Fibroblast of lung (primary cell): ENCODE results near the gene MYLK. TPM values are rescaled to one million over a fixed set of nuclear protein-coding genes. Genes with fewer than 3 reads are reported as not detected.
A peak's percentile ranks its signal among the peaks of the same experiment; 100 is the strongest.

Source experiments
- DNase-seq, 2 donors: peaks; one replicate each; pipeline versions ENCODE4 v3.0.0 to v3.0.0-alpha.2; 2010; ENCODE audit warnings: low read depth in 2 of 2
- H2AFZ ChIP-seq: 2 replicates; pipeline ENCODE4 v1.5.1; 2012; ENCODE audit warnings: low read length, control low read depth, inconsistent platforms
- H3K27ac ChIP-seq: 2 replicates; pipeline ENCODE4 v1.5.1; 2011; ENCODE audit warnings: low read length, control low read depth; ENCODE audit not compliant: insufficient read depth
- H3K27me3 ChIP-seq: 2 replicates; pipeline ENCODE4 v1.5.1; 2011; ENCODE audit warnings: mild to moderate bottlenecking, low read length; ENCODE audit not compliant: control insufficient read depth, insufficient read depth
- H3K36me3 ChIP-seq: 2 replicates; pipeline ENCODE4 v1.5.1; 2011; ENCODE audit warnings: low read length; ENCODE audit not compliant: control insufficient read depth, insufficient read depth
- H3K4me1 ChIP-seq: 2 replicates; pipeline ENCODE4 v1.5.1; 2011; ENCODE audit warnings: low read length; ENCODE audit not compliant: control insufficient read depth, insufficient read depth; ENCODE audit errors: extremely low read depth
- H3K4me2 ChIP-seq: 2 replicates; pipeline ENCODE4 v1.5.1; 2011; ENCODE audit warnings: low read length, control low read depth; ENCODE audit not compliant: insufficient read depth; ENCODE audit errors: extremely low read depth
- H3K4me3 ChIP-seq, 4 experiments: fragments of 200-600 bp in 1 of 4; sonication (generic) in 1 of 4; replicated peaks in 1 of 4; 2 replicates each; pipeline ENCODE4 v1.5.1; 2011 to 2016; ENCODE audit warnings: low read length in 4 of 4, low read depth in 3 of 4, mild to moderate bottlenecking in 3 of 4, control low read depth in 2 of 4, inconsistent platforms in 1 of 4, mixed read lengths in 1 of 4; ENCODE audit not compliant: insufficient read depth in 1 of 4; ENCODE audit errors: control extremely low read depth in 1 of 4
- H3K79me2 ChIP-seq: 2 replicates; pipeline ENCODE4 v1.5.1; 2012; ENCODE audit warnings: mild to moderate bottlenecking, low read length, inconsistent platforms; ENCODE audit not compliant: control insufficient read depth, insufficient read depth
- H3K9ac ChIP-seq: 2 replicates; pipeline ENCODE4 v1.5.1; 2011; ENCODE audit warnings: mild to moderate bottlenecking, low read length, control low read depth; ENCODE audit not compliant: insufficient read depth
- H3K9me3 ChIP-seq: 2 replicates; pipeline ENCODE4 v1.5.1; 2012; ENCODE audit warnings: low read depth, low read length; ENCODE audit not compliant: control insufficient read depth, insufficient read depth
- H4K20me1 ChIP-seq: 2 replicates; pipeline ENCODE4 v1.5.1; 2011; ENCODE audit warnings: low read length; ENCODE audit not compliant: control insufficient read depth, insufficient read depth; ENCODE audit errors: extremely low read depth
- CTCF ChIP-seq, 2 donors: IDR thresholded peaks in 1 of 2; conservative IDR thresholded peaks in 1 of 2; 1 replicate in 1 of 2; 2 replicates in 1 of 2; pipeline ENCODE4 v1.5.1; 2011 to 2012; ENCODE audit warnings: low read length in 2 of 2, control low read depth in 1 of 2, inconsistent platforms in 1 of 2, low read depth in 1 of 2, mild to moderate bottlenecking in 1 of 2
- EZH2 ChIP-seq: IDR thresholded peaks from 2 replicates; pipeline ENCODE4 v1.5.1; 2012; ENCODE audit warnings: low read length, control low read depth, mild to moderate bottlenecking; ENCODE audit errors: missing control alignments
- polyA plus RNA-seq, 2 donors: library from polyadenylated mRNA; depleted of rRNA in 1 of 2; stranded (reverse) in 1 of 2; unstranded in 1 of 2; fragments of >200 nt; gene quantifications; 2 replicates each; pipeline ENCODE4 v1.2.1, GENCODE V29; 2011 to 2012; ENCODE audit warnings: missing spikeins in 1 of 2
- total RNA-seq: library from RNA; depleted of rRNA; stranded (reverse); fragments of >200 nt; gene quantifications from 2 replicates; pipeline ENCODE4 v1.2.1, GENCODE V29; 2014

The MYLK gene
- total and polyA plus RNA-seq, 2 donors (not counting 1 experiment from before 2014, with no cell fraction given): 918 to 941 TPM

- DNase-seq: peak in 1 of 2 donors; percentile 49
- H3K4me1 ChIP-seq: peaks cover 52% of the 10 kb centered on the region
- TF ChIP-seq EZH2 (no peak), CTCF (conservative IDR thresholded peaks at IDR 0.05 in 1 of 2, IDR thresholded peaks at IDR 0.05 in 1 of 2; ENCODE audit: low read depth in 1 of 2, low read length in 2 of 2) (no peak)
- no peaks in the 10 kb centered on the region for H4K20me1 ChIP-seq
- no peak overlapping the region for H3K4me3 ChIP-seq
- H3K27me3 ChIP-seq: no peaks in the 10 kb centered on the region
- peaks cover 55% of the 10 kb centered on the region for H3K79me2 ChIP-seq
- peak overlapping the region; percentile 45 for H3K27ac ChIP-seq
- H2AFZ ChIP-seq: no peak overlapping the region
- no peaks in the 10 kb centered on the region for H3K9me3 ChIP-seq
- peaks cover 44% of the 10 kb centered on the region for H3K36me3 ChIP-seq
- H3K9ac ChIP-seq: no peak overlapping the region
- peak overlapping the region; percentile 15 for H3K4me2 ChIP-seq
Observed at GRCh38 chr3:123694366-123695087, 189.6 kb downstream of the MYLK start.

- H3K36me3 ChIP-seq: peaks cover 41% of the 10 kb centered on the region
- peaks cover 61% of the 10 kb centered on the region for H3K4me1 ChIP-seq
- no peaks in the 10 kb centered on the region for H4K20me1 ChIP-seq
- DNase-seq: no peak
- no peak overlapping the region for H2AFZ ChIP-seq
- peak overlapping the region; percentile 45 for H3K27ac ChIP-seq
- H3K9me3 ChIP-seq: no peaks in the 10 kb centered on the region
- TF ChIP-seq CTCF (conservative IDR thresholded peaks at IDR 0.05 in 1 of 2, IDR thresholded peaks at IDR 0.05 in 1 of 2; ENCODE audit: low read depth in 1 of 2, low read length in 2 of 2) (no peak), EZH2 (no peak)
- H3K4me2 ChIP-seq: no peak overlapping the region
- no peak overlapping the region for H3K4me3 ChIP-seq
- no peaks in the 10 kb centered on the region for H3K27me3 ChIP-seq
- no peak overlapping the region for H3K9ac ChIP-seq
- peaks cover 48% of the 10 kb centered on the region for H3K79me2 ChIP-seq
Observed at GRCh38 chr3:123693584-123694190, 190.4 kb downstream of the MYLK start.

GRCh38 chr3:123692671-123693070, 191.5 kb downstream of the MYLK start:
- Histone ChIP-seq H3K4me1 (peaks cover 64% of the 10 kb centered on the region), H3K27ac (no peak overlapping the region), H2AFZ (no peak overlapping the region), H3K4me2 (no peak overlapping the region), H3K4me3 (no peak overlapping the region), H3K79me2 (peaks cover 38% of the 10 kb centered on the region), H4K20me1 (no peaks in the 10 kb centered on the region), H3K9me3 (no peaks in the 10 kb centered on the region), H3K9ac (no peak overlapping the region), H3K27me3 (no peaks in the 10 kb centered on the region), H3K36me3 (peaks cover 39% of the 10 kb centered on the region)
- no peak for DNase-seq
- TF ChIP-seq EZH2: no peak
- TF ChIP-seq CTCF (conservative IDR thresholded peaks at IDR 0.05 in 1 of 2, IDR thresholded peaks at IDR 0.05 in 1 of 2; ENCODE audit: low read depth in 1 of 2, low read length in 2 of 2): no peak
